GM19239 (cell line): ENCODE results near the gene RBM19.

ENCODE experiments used
- DNase-seq: peaks from one replicate; pipeline ENCODE4 v3.0.0; 2011; ENCODE audit warnings: low spot score; ENCODE audit not compliant: insufficient read length
- FAIRE-seq: peaks from 2 replicates; lab custom pipeline; 2011; peaks lifted over from hg19 to GRCh38; lab: Jason Lieb, UNC

Gene RBM19

GRCh38 chr12:113866496-113866895 is 99.6 kb downstream of the RBM19 start:
- FAIRE-seq (no peak), DNase-seq (no peak)

- no peak for DNase-seq
- no peak for FAIRE-seq
Measured at GRCh38 chr12:113863455-113863845, 102.7 kb downstream of the RBM19 start.

DNA sequence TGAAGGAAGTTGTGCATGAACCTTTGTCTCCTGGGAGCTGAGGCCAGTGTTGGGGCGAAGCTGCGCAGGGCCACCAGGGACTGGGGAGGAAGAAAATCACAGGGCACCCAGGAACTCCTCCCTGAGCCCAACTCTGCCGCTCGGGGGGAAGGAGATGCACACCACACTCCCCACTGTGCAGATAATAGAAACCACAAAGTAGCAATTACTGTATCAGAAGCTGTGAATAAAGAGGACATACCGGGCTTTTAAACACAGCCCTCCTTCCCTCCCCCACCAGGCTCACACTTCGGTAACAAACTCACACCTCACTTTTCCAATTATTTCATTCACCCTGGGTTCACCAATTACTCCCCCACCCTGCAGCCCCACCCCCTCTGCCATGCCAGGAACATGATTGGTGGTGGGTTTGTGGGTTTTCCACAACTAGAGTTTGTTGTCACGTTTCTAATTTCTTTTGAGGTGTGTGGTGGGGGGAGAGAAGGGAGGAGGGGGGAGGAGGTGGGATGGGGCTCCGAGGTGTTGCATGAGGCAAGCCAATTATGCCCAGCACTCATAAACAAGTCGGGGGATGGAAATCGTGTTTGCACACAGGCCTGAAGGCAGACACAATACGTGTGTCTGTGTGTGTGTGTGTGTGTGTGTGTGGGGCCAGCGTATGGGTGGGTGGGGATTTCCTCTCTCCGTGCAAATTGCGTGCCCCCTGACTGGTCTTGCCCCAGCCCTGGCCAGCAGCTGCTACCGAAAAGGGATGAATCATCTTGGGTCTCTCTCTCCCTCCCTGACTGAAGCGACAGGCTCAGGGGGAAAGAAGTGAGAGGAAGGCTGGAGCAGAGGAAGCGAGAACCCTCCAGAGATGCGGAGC is 103.3 kb downstream of the RBM19 start:
- FAIRE-seq: no peak
- DNase-seq: no peak

DNA sequence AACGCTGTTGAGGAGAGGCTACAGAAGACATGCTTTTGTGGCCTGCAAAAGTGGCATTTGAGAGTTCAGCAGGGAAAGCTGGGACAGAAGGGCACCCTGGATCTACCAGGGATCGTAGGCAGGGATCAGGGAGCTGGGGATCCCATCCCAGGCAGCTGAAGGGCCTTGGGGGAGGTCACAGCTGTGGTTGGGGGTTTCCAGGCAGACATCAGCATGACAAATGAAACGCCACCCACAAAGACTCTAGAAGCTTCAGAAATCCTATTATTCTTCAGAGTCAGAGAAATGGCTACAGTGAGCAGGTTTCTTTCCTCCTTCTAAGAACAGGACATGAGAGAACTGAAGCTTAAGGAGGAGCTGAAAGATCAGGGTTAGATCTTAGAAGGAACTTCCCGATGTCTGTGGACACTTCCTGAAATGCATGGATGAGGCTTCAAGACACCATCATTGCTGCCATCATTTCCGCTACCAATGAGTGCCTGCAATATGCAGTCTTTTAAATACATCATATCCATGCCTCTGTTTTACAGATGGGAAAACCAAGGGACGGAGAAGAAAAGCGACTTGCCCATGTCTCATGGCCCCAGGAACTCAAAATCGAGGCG is 104.3 kb downstream of the RBM19 start:
- DNase-seq: no peak
- FAIRE-seq: no peak

DNA sequence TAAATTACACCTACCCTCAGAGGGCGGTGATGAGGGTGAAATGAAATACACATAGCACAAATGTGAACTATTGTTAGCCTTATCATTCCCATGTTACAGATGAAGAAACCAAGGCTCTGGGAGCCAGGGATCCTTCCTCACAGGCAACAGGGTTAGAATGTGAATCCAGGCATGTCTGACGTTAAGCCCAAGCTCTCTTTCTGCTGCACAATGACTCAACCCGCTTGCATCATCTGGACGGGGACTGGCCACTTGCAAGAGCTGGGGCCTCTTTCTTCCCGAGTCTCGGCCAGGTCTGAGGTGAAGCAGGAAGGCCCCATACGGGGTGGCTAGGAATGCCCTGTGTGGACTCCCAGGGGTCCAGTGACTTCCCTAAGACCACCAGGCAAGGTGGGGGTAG is 105.2 kb downstream of the RBM19 start:
- FAIRE-seq (no peak), DNase-seq (no peak)

DNA sequence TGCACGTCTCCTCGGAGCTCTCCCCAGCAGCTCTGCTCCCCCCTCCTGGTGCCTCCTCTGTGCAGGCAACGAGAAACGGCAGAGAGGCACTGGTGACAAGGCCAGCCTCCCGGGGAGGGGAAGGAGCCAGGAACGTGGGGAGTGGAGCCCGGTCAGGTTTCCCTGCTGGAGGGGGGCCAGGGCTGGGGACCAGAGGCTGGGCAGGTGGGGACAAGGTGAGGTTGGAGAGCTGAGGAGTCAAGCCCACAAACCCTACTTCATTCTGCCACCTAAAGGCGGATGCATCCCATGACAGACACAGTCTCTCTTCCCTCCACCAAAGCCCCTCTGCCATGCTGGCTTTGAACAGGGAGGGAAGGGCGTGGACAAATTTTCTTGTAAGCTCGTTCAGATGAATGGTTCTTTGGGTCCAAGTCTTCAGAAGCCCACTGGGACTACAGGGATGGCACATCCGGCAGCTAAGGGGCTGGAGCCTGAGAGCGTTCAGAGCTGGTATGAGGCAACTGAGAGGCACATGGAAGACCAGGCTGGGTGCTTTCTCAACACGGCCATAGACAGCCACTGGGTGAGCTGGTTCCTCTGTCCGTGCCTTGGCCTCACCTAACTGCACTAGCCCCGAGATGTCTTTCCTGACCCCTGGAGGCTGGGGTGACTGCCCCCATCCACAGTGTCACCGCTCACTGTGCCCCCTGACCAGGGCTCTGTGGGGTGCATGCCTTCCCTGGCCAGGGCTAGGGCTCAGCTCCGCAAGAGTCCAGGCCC is 105.9 kb downstream of the RBM19 start:
- no peak for DNase-seq

DNA sequence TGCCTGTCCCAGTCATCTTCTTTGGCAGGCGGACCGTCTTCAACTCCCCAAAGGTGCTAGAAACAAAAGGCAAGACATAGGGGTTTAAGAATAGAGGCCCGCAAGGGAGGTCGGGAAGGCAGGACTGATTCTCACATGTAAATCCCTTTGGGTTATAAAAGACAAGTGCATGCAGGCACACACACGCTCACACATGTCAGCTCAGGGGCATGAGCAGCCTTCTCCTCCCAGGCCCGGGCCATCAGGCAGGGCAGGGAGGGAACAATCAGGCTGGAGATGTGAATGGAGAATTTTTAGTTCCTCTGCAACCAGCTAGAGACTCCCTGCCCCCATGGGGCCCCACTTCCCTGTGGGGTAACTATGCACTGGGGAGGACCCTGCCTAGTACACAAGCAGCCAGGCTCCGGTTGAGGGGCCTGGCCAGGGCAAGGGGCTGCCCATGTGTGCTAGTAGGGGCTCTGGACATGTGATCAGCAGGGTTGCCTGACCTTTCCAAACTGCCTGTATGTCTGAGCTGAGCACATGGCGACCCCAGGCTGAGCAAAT is 107.2 kb downstream of the RBM19 start:
- FAIRE-seq (no peak), DNase-seq (no peak)

More for the DNA sequence above, 105.9 kb downstream of the RBM19 start:
- FAIRE-seq: no peak

DNA sequence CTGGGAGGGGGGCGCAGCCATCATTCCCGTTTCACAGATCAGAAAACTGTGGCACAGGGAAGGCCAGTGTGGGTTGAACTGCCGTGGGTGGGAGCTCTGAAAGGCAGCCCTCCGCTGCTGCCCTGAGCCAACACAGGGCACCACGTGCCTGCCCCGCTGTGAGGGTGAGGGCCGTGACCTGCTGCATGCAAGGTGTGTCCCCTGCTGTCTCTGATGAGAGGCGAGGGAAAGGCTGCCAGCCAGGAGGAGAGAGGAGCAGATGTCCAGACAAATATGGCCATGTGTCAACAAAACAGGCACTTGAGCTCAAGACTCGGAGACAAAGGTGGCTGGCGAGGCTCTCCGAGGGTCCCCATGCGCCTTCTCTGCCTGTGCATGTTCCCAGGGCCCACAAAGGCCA is 108.8 kb downstream of the RBM19 start:
- FAIRE-seq: no peak
- DNase-seq: no peak

GRCh38 chr12:113855998-113856397 is 110.1 kb downstream of the RBM19 start:
- no peak for FAIRE-seq

GRCh38 chr12:113854385-113855142 is 111.6 kb downstream of the RBM19 start:
- FAIRE-seq (no peak), DNase-seq (no peak)

More at GRCh38 chr12:113855998-113856397, 110.1 kb downstream of the RBM19 start:
- no peak for DNase-seq

GRCh38 chr12:113853491-113853890 is 112.6 kb downstream of the RBM19 start:
- FAIRE-seq (no peak), DNase-seq (no peak)

DNA sequence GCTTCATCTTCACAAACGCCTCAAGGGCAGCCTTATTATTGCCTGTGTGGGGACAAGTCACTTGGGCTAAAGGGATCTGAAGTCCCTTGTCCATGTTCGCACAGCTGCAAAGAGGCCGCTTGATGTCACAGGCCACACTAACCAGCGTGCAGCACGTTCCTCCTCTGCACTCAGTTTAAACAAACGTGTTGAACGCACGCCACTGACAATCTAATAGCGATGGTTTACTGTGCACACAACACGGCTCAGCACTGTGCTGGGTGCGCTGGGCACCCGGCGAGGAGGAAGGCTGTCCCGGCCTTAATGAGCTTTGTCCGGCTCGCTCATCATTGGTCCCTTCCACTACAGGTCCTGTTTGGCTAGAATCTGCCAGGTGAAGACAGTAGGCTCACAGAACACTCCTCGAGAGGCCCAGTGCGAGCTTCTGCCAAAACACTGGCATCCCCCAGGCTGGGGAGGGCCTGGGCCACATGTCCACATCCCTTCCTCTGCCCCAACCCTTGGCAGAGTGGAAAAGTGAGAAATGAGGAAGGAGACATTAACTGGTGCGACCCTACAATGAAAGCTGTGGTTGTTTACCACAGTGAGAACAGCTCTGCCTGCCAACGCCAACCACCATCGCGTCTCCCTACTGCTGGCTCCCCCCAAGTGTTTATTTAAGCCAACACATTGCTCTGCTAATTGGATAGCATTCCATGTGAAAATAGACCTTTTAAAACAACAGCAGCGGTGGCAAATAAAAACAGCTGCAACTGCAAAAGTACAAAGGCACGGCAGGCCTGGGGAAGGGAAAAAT is 113.2 kb downstream of the RBM19 start:
- no peak for DNase-seq
- FAIRE-seq: no peak

DNA sequence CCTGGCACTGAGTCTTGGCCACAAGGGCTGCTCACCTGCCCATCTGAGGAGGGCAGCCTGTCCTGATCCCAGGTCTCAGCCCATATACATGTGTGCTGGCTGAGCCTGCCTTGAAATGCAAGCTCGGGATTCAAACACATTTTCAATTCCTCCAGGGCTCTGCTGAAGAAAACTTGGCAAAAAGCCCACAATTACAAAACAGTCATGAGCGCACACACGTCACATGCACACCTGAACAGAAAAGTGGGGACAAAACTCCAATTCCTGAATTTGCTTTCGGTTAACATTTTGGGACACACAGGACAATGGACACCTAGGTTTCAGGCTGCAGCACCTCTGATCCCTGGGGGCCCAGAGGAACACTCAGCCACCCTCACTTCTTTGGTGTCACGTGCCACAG is 113.9 kb downstream of the RBM19 start:
- no peak for DNase-seq
- FAIRE-seq: no peak

DNA sequence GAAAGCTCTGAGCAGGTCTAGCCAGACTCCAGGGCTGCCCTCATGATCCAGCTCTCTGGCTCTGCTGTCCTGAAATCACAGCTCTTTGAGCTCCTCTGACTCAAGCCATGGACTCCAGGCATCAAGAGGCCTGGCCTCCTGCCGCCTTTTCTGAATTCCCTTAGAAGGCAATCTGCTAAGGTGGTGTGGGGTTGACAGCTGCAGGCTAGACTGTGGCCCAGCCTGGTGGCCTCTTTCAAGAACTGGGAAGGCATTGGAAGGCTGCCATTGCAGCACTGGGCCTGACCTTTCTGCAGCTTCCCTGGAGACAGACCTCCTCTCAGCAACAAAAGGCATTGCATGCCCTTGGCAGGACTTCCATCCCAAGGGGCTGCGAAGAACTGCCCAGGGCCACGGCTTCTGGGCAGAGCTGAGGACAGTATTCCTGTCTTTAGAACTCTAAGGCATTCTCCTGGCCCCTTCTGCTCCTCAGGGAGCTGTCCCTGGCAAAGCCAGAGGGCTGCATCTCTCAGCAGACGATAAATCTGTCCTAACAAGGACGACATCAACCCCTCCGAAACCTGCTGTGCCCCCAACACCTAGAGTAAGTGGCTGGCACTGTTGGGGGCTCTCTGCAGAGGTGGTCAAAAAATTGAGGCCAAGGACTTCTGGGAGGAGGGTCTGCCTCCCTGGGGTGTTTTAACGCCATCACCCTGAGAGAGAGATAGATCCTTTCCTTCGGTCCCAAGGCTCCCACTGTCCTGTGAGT is 115.6 kb downstream of the RBM19 start:
- DNase-seq (no peak), FAIRE-seq (no peak)

GRCh38 chr12:113847856-113848255 is 118.3 kb downstream of the RBM19 start:
- DNase-seq: no peak
- FAIRE-seq: no peak

DNA sequence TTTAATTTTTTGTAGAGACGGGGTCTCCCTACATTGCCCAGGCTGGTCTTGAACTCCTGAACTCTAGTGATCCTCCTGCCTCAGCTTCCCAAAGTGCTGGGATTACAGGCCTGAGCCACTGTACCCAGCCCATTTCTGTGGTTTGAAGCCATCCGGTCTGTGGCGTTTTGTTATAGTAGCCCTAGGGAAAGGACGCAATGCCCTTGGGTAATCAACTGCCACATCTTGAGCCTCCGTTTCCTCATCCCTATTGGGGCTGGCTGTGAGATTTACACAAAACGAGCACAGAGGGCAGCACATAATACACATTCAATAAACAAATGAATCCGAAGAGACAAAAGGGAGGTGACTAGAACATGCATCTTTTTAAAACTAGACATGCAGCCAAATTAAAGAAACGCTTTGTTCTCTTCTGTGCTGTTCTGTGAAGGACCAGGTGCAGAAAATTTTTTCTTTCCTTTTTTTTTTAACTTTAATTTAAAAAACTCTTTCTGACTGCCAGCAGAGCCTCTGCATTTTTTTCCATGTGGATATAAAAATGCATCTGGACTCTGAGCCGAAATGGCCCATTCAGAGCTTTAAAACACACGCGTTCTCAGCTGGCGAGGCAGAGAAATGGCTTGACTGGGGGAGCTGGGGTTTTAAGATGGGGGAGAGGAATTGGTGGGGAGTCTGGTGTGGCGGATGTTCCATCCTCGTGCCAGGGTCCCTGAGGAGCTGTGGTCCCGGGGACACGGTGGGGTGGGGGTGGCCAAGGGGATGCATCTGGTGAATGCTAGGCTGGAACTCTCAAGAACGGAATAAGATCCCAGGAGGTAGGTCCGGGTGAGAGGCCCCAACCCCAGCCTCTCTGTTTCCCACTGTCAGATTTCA is 119.0 kb downstream of the RBM19 start:
- DNase-seq (no peak), FAIRE-seq (no peak)

GRCh38 chr12:113845900-113846674 is 120.0 kb downstream of the RBM19 start:
- DNase-seq: no peak
- FAIRE-seq: no peak
